KBM-7 (cell line): ENCODE data around the gene ASB4.

Experiments
- DNase-seq: peaks from one replicate; pipeline ENCODE4 v3.0.0-alpha.2; 2015
- in situ Hi-C: fragments of 300-500 bp; cut with MboI; formaldehyde crosslinking; loops from 2 replicates; pipeline ENCODE4 v1.14.3; 2020; ENCODE audit warnings: low sequenced_read_pairs, low pct_unique_long_range_greater_than_20kb, mixed read lengths

Gene ASB4

DNA sequence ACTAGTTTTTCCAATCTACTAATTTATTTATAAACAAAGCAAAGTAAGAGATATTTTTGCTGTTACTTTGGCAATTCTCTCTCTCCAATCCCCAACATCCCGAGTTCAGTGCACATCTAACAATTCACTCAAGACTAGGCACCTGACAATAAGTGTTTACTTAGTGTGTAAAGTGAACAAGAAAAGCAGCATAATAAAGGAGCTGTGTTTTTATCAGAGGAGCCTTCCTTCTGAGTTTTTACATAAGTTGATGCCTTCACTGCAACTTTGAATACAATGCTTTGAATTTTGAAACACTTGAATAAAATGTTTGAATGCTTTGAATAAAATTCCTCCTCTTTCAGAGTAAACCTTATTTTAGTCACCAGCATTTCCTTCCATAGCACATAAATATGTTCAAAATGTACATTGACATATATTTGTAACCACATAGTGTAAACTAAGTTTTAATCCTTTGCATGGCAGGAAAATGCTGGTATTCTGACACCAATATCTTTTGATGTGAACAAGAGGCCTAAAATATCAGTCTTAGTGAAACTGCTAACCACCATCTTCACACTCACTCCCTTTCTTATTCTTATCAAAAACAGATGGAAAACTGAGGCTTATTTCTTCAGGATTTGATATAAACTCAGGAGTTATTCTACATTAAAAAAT lies 99.2 kb downstream of the ASB4 start:
- no peak for DNase-seq
- in situ Hi-C loops: no loop called here

DNA sequence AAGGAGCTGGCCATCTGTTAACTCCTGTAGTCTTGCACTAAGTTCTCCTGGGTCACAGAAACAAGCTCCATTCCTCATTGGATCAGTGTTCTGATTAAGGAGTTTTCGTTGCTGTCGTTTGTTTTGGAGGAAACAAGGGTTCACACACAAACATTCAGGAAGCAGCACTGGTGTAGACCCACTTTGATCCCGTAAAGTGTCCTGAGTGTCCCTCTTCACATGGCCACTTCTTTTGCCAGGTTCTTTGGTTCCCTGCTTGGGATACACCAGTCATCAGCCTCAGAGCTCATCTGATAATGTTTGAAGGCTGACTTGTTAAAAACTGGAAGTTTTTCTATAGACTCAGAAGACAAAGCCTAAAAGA lies 99.7 kb downstream of the ASB4 start:
- in situ Hi-C loops: no loop called here
- DNase-seq: no peak

DNA sequence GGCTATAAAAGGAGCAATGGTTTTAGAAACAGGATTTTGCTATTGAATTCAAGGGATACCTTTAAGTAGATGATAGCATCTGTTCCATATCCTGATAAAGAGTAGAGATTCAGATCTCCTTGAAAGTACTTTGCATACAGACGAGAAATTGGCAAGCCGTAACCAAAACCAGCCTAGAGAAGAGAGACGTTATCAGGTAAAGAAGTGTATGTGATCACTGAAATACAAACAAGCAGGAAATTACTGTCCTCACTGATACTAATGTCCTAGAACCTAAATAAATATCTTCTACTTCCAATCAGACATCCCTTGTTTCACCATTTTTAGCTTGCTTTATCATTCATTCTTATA lies 101.2 kb downstream of the ASB4 start:
- no peak for DNase-seq
- in situ Hi-C loops: no loop called here

DNA sequence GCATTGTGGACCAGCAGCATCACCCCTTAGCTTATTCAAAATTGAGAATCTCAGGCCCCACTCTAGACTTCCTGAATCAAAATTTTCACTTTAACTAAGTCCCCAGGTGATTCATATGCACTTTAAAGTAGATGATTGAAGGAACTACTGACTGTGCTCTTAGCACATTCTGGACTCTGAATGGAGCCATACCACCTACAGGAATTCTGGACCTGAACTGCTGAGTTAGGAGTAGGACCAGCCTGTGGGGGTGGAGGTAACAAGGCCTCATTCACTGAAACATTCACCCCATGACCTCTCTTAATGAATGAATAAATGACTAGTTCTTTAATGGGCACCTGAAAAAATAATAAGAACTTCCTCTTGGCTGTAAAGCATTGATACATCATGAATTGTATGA lies 103.3 kb downstream of the ASB4 start:
- in situ Hi-C loops: no loop called here

DNA sequence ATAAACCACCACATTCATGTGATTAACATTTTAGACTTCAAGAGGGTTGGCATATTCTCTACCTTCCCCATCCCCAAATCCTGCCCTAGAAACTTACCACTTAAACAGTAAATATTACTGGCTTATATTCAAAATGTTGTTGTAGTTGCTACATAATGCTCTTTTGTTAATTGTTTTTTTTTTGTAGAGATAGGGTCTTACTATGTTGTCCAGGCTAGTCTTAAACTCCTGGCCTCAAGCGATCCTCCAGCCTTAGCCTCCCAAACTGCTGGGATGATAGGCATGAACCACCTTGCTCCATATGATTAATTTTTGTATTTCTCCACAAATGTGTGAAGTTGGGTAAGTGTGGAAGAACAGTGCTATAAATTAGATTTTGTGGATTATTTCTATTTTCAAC lies 104.0 kb downstream of the ASB4 start:
- in situ Hi-C loops: no loop called here
- DNase-seq: no peak

More for the DNA sequence above, 103.3 kb downstream of the ASB4 start:
- DNase-seq: no peak
